HTERT RPE-1 (cell line): ENCODE results near the gene ARHGAP6.
"Not testable (repeated sequence)": the region's sequence is repeated elsewhere in the genome, so short reads cannot be mapped to it uniquely, and the experiment has no call there.

ENCODE experiments used
- in situ Hi-C: fragments of 300-500 bp; cut with MboI; formaldehyde crosslinking; loops from 4 replicates; pipeline ENCODE4 v1.14.3; 2020; ENCODE audit warnings: low sequenced_read_pairs

Gene ARHGAP6

GRCh38 chrX:11129534-11130105, 536.1 kb downstream of the ARHGAP6 start:
- in situ Hi-C loops: no loop called here

DNA sequence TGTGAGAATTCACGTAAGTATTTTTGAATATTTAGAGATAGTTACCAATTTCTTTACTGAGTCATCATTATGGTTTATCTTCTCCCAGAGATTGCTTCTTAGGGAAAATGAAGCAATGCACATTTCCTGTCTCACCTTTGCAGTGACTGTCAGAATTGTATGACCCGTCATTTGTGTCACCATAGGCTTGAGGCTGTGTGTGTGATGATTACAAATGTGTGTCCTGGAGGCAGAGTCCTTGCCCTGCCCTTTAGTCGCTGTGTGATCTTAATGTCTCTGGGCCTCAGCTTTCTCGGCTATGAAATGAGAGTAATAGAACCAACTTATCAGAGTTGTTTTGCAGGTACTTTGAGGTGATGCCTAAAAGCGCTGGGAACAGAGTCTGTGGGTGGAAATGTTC, 540.7 kb downstream of the ARHGAP6 start:
- in situ Hi-C loops: no loop called here

GRCh38 chrX:11124112-11124511, 541.6 kb downstream of the ARHGAP6 start:
- in situ Hi-C loops: no loop called here

DNA sequence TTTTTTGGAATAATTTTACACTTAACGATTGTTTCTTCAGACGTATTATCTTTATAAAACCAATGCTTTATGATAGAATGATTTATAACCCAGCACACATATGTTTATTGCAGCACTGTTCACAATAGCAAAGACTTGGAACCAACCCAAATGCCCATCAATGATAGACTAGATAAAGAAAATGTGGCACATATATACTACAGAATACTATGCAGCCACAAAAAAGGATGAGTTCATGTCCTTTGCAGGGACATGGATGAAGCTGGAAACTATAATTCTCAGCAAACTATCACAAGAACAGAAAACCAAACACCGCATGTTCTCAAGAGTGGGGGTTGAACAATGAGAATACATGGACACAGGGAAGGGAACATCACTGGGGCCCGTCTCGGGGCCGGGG, 542.6 kb downstream of the ARHGAP6 start:
- in situ Hi-C loops: not testable (repeated sequence)

DNA sequence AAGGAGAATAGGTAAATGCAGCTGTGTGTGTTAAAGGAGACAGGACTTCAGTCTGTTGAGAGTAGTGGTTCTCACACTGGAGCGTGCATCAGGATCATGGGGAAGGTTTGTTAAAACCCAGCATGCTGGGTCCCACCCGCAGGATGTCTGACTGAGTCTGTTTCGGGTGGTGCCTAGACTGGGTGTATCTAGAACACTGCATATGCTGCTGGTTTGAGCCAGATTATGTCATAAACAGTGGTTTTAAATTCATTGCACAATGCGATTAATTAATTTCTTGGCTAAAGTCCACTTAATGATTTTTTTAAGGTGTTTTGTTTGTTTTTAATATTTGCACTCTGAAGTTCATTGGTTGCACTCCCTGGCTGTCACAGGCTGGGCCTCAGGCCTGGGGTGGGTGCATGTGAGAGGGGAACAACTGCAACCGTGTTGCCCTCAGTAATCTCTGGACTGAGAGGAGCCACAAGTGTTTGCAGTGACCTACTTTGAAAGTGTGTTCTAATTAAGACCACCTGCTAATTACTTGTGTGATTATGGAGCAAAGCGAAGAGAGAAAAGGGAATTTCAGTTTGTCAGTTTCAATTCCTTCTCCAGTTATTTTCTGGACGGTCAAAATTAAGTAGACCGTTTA, 546.3 kb downstream of the ARHGAP6 start:
- in situ Hi-C loops: no loop called here

GRCh38 chrX:11117745-11118144, 548.0 kb downstream of the ARHGAP6 start:
- in situ Hi-C loops: no loop called here

DNA sequence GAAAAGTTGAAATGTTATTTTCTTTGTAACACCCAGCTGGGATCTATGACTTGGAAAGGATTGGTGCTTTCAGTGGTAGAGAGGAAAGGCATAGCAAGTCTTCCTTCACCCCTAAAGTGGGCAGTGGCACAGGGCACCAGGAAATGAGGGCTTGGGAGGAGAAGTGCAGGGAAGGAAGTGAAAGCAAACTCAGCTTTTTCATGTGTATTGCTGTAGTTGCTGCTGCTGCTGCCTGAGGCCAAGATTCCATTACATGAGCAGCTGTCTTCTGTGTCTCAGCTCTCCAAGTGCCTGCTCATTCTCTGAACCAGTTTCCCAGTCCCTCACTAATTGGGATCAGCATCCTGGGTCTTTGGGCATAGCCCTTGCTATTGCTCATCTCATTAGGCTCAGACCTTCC, 552.0 kb downstream of the ARHGAP6 start:
- in situ Hi-C loops: no loop called here

DNA sequence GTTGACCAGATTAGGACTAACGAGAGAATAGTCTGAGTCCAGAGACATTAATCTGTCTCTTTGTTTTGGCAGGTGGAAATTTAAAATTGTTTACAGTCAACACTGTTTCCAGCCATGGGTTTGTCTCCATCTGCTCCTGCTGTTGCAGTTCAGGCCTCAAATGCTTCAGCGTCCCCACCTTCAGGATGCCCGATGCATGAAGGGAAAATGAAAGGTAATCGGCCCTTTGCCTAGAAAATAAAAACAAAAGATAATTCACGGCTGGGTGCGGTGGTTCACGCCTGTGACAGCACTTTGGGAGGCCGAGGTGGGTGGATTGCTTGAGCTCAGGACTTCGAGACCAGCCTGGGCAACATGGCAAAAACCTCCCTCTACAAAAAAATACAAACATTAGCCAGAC, 553.8 kb downstream of the ARHGAP6 start:
- in situ Hi-C loops: no loop called here

GRCh38 chrX:11111037-11111851, 554.5 kb downstream of the ARHGAP6 start, which contains the start of gene HCCS:
Gene HCCS, plus strand, starts transcription at chrX:11111332. Its CDS starts 729 bp downstream, at chrX:11112061.
- in situ Hi-C loops: no loop called here

- in situ Hi-C loops: no loop called here
Measured at GRCh38 chrX:11109968-11110367, 555.8 kb downstream of the ARHGAP6 start.

- in situ Hi-C loops: no loop called here
Measured at GRCh38 chrX:11108253-11108941, 557.3 kb downstream of the ARHGAP6 start.

- in situ Hi-C loops: no loop called here
Measured at GRCh38 chrX:11105080-11105479, 560.6 kb downstream of the ARHGAP6 start.

DNA sequence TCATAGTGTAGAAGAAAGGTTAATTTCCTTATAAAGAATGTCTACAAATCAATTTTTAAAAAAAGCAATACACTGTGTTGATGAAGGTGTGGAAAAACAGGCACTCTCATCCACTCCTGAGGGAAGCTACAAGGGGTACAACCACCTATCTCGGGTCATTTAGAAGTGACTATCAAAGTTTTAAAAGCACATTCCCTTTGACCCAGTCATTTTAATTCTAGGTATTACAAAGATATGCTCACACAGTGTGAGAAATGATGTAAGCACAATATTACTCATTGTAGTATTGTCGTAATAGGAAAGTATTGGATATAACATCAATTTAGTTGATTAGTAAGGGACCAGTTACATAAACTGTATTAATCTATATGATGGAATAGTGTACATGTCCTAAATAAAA, 562.0 kb downstream of the ARHGAP6 start:
- in situ Hi-C loops: no loop called here

GRCh38 chrX:11103006-11103405, 562.7 kb downstream of the ARHGAP6 start:
- in situ Hi-C loops: no loop called here

DNA sequence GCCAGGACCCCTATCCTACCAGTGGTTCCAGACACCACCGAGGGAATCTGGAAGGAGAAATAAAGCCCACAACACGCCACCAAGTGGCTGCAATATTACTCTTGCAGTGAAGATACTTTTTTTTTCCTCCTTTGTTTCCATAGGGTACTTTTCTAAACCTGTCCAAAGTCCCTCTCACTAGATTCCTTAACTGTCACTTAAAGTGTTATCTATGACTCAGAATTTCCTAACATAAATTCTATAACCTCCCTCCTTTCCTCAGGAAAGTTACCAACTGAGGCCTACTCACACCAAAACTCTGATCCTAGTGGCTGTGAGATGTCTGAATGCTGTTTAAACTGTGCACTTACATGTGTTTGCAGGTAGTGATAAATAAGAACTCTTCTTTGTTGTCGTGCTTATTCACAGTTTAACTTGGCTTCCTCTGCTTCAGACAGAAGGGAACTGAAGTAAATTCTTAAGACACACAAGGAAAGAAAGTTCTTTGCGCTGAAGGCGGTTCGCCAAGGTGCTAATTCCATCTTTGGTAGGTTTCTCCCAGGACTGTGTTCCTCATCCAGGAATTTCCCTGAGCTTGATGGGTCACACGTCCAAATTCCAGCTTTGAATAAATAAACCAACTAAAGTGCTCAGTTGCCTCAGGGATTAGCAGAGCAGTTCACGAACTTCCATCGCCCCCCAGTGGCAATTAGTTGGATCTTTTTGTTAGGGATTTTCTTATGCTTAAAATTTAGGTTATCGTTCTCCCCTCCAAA, 565.3 kb downstream of the ARHGAP6 start:
- in situ Hi-C loops: no loop called here

- in situ Hi-C loops: no loop called here
Measured at GRCh38 chrX:11099465-11099864, 566.3 kb downstream of the ARHGAP6 start.

GRCh38 chrX:11097933-11098332, 567.8 kb downstream of the ARHGAP6 start:
- in situ Hi-C loops: no loop called here

DNA sequence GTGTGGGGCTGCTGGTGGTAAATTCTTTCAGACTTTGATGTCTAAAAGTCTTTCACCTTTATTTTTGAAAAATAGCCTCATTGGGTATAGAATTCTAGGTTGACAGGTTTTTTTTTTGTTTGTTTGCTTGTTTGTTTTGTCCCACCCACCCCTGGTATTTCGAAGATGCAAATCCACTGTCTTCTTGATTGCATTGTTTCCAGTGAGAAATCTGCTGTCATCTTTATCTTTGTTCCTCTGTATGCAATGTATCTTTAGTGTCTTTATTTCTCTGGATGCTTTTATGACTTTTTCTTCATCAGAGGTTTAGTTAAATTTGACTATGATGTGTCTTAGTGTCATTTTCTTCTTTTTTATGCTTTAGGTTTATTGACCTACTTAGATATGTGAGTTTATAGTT, 575.9 kb downstream of the ARHGAP6 start:
- in situ Hi-C loops: no loop called here
